Measurements from ENCODE around the gene NRCAM. TPM values are rescaled to one million over a fixed set of nuclear protein-coding genes. Genes with fewer than 3 reads are reported as not detected.

NRCAM gene
- total RNA-seq, 1 donor from 2014 or later = 9.3 TPM

- H3K79me2 ChIP-seq (ENCODE audit: insufficient read depth, low read length) = no peaks in the 10 kb centered on the region
- no peaks in the 10 kb centered on the region for H3K36me3 ChIP-seq (ENCODE audit: insufficient read depth, low read length)
- H3K9me3 ChIP-seq (ENCODE audit: insufficient read depth, low read depth, low read length) = no peaks in the 10 kb centered on the region
- no peak overlapping the region for H3K4me3 ChIP-seq (ENCODE audit: insufficient read depth, low read depth, low read length)
- H3K4me1 Mint-ChIP-seq (ENCODE audit: low read depth, unreplicated experiment) = peaks cover 11% of the 10 kb centered on the region
- no peaks in the 10 kb centered on the region for H3K27me3 Mint-ChIP-seq (ENCODE audit: low read depth, unreplicated experiment)
- H2AFZ ChIP-seq (ENCODE audit: low read depth, low read length) = no peak overlapping the region
- H3K4me2 ChIP-seq (ENCODE audit: low read length) = peak overlapping the region; percentile 41
- peak overlapping the region; percentile 23 for H3K9ac ChIP-seq (ENCODE audit: low read length)
- no peak for FAIRE-seq
- no peak overlapping the region for H3K27ac Mint-ChIP-seq (ENCODE audit: unreplicated experiment)
- H3K4me3 Mint-ChIP-seq (ENCODE audit: unreplicated experiment) = no peak overlapping the region
- peaks cover 36% of the 10 kb centered on the region for H3K4me1 ChIP-seq (ENCODE audit: insufficient read depth, low read length)
- H3K36me3 Mint-ChIP-seq (ENCODE audit: low read depth, unreplicated experiment) = no peaks in the 10 kb centered on the region
- peak; percentile 96 for DNase-seq (ENCODE audit: low read depth)
- H3K9me3 Mint-ChIP-seq (ENCODE audit: unreplicated experiment) = peaks cover 5% of the 10 kb centered on the region
- TF ChIP-seq CTCF (IDR thresholded peaks at IDR 0.05; ENCODE audit: insufficient read depth, low read depth, low read length) (no peak), EZH2 (IDR thresholded peaks at IDR 0.05; ENCODE audit: insufficient read depth, low read length) (no peak)
- H4K20me1 ChIP-seq (ENCODE audit: insufficient read depth, low read length) = no peaks in the 10 kb centered on the region
- H3K27ac ChIP-seq (ENCODE audit: low read depth, low read length) = peak overlapping the region; percentile 66
- H3K27me3 ChIP-seq (ENCODE audit: insufficient read depth, low read length) = no peaks in the 10 kb centered on the region
These were observed 185.7 kb downstream of the NRCAM start for GRCh38 chr7:108270385-108271015.

- FAIRE-seq = no peak
- Histone ChIP-seq H3K27me3 (ENCODE audit: insufficient read depth, low read length) (no peaks in the 10 kb centered on the region), H3K4me1 (ENCODE audit: insufficient read depth, low read length) (peaks cover 36% of the 10 kb centered on the region), H3K4me3 (ENCODE audit: insufficient read depth, low read depth, low read length) (no peak overlapping the region), H2AFZ (ENCODE audit: low read depth, low read length) (no peak overlapping the region), H3K79me2 (ENCODE audit: insufficient read depth, low read length) (no peaks in the 10 kb centered on the region), H3K9me3 (ENCODE audit: insufficient read depth, low read depth, low read length) (no peaks in the 10 kb centered on the region), H3K9ac (ENCODE audit: low read length) (no peak overlapping the region), H3K36me3 (ENCODE audit: insufficient read depth, low read length) (no peaks in the 10 kb centered on the region), H3K27ac (ENCODE audit: low read depth, low read length) (no peak overlapping the region), H3K4me2 (ENCODE audit: low read length) (no peak overlapping the region), H4K20me1 (ENCODE audit: insufficient read depth, low read length) (no peaks in the 10 kb centered on the region)
- no peaks in the 10 kb centered on the region for H3K9me3 Mint-ChIP-seq (ENCODE audit: unreplicated experiment)
- TF ChIP-seq CTCF (IDR thresholded peaks at IDR 0.05; ENCODE audit: insufficient read depth, low read depth, low read length) (no peak), EZH2 (IDR thresholded peaks at IDR 0.05; ENCODE audit: insufficient read depth, low read length) (no peak)
- H3K36me3 Mint-ChIP-seq (ENCODE audit: low read depth, unreplicated experiment) = no peaks in the 10 kb centered on the region
- no peaks in the 10 kb centered on the region for H3K27me3 Mint-ChIP-seq (ENCODE audit: low read depth, unreplicated experiment)
- H3K27ac Mint-ChIP-seq (ENCODE audit: unreplicated experiment) = peak overlapping the region; percentile 69
- peak; percentile 41 for DNase-seq (ENCODE audit: low read depth)
- H3K4me3 Mint-ChIP-seq (ENCODE audit: unreplicated experiment) = no peak overlapping the region
- H3K4me1 Mint-ChIP-seq (ENCODE audit: low read depth, unreplicated experiment) = peaks cover 11% of the 10 kb centered on the region
These were observed 187.9 kb downstream of the NRCAM start for GRCh38 chr7:108268200-108268820.

GRCh38 chr7:108267615-108268014 lies 188.6 kb downstream of the NRCAM start:
- Histone ChIP-seq H3K36me3 (ENCODE audit: insufficient read depth, low read length) (no peaks in the 10 kb centered on the region), H3K4me2 (ENCODE audit: low read length) (no peak overlapping the region), H3K9me3 (ENCODE audit: insufficient read depth, low read depth, low read length) (no peaks in the 10 kb centered on the region), H4K20me1 (ENCODE audit: insufficient read depth, low read length) (no peaks in the 10 kb centered on the region), H3K27me3 (ENCODE audit: insufficient read depth, low read length) (no peaks in the 10 kb centered on the region), H3K4me3 (ENCODE audit: insufficient read depth, low read depth, low read length) (no peak overlapping the region), H3K27ac (ENCODE audit: low read depth, low read length) (no peak overlapping the region), H3K9ac (ENCODE audit: low read length) (no peak overlapping the region), H3K4me1 (ENCODE audit: insufficient read depth, low read length) (peaks cover 36% of the 10 kb centered on the region), H2AFZ (ENCODE audit: low read depth, low read length) (no peak overlapping the region), H3K79me2 (ENCODE audit: insufficient read depth, low read length) (no peaks in the 10 kb centered on the region)
- H3K27ac Mint-ChIP-seq (ENCODE audit: unreplicated experiment) = no peak overlapping the region
- no peaks in the 10 kb centered on the region for H3K9me3 Mint-ChIP-seq (ENCODE audit: unreplicated experiment)
- no peak for DNase-seq (ENCODE audit: low read depth)
- no peak for TF ChIP-seq CTCF (IDR thresholded peaks at IDR 0.05; ENCODE audit: insufficient read depth, low read depth, low read length)
- TF ChIP-seq EZH2 (IDR thresholded peaks at IDR 0.05; ENCODE audit: insufficient read depth, low read length) = no peak
- H3K4me1 Mint-ChIP-seq (ENCODE audit: low read depth, unreplicated experiment) = peaks cover 11% of the 10 kb centered on the region
- H3K27me3 Mint-ChIP-seq (ENCODE audit: low read depth, unreplicated experiment) = no peaks in the 10 kb centered on the region
- H3K36me3 Mint-ChIP-seq (ENCODE audit: low read depth, unreplicated experiment) = no peaks in the 10 kb centered on the region
- FAIRE-seq = no peak
- no peak overlapping the region for H3K4me3 Mint-ChIP-seq (ENCODE audit: unreplicated experiment)
